ENCODE results near the gene TIGD3. TPM values are rescaled to one million over a fixed set of nuclear protein-coding genes. Genes with fewer than 3 reads are reported as not detected.

TIGD3 gene
- total and polyA plus RNA-seq, 9 of the 15 experiments (the other 6 are each of a cell fraction or from before 2014, with no cell fraction given), result 0.06 to 1.3 (median 0.56) TPM

GRCh38 chr11:65373839-65374580, 19.5 kb downstream of the TIGD3 start:
- H2AFZ ChIP-seq (ENCODE audit: low read depth, low read length), result no peak overlapping the region
- peak overlapping the region in 1 of 2 experiments; percentile 21; a peak in 1 of 4 replicates for H3K9ac ChIP-seq (ENCODE audit: insufficient read depth in 1 of 2, low read depth in 2 of 2, low read length in 2 of 2)
- 55% methylated on average over 14 of the region's 14 CpGs for WGBS (ENCODE audit: insufficient coverage, low coverage, missing lambda C conversion rate)
- ATAC-seq (no peak), DNase-seq (ENCODE audit: extremely low read depth in 1 of 4, low spot score in 3 of 4) (no peak), FAIRE-seq (no peak)
- H3K27ac ChIP-seq (ENCODE audit: extremely low read depth, low read depth, low read length), result no peak overlapping the region
- no TSS peak for BruUV-seq (replicated peaks)
- H3K9me3 ChIP-seq (replicated peaks; ENCODE audit: control insufficient read depth, insufficient read depth, low read depth, low read length), result no peaks in the 10 kb centered on the region
- POLR2A ChIA-PET, result interaction anchor here (0.6 to 10.7 kb wide), 9 partner anchors 9 to 141 kb away, joined by 3 to 152 read pairs (median 3); partner anchors contain the start of genes FRMD8, MALAT1, NEAT1 and SLC25A45
- no peaks in the 10 kb centered on the region for H3K9me1 ChIP-seq (ENCODE audit: control insufficient read depth, insufficient read depth, low read length)
- intact Hi-C loops (cut with micrococcal nuclease) (no loop called here), in situ Hi-C loops (cut with MboI) (no loop called here)
- TF ChIP-seq TCF15 (CRISPR knock-in tag; IDR thresholded peaks at IDR 0.05) (no peak), RAD51 (IDR thresholded peaks at IDR 0.05; ENCODE audit: borderline replicate concordance, low read depth) (peak; percentile 40; the same call in 1 of the 2 replicates), CBFB (CRISPR knock-in tag; IDR thresholded peaks at IDR 0.05) (0 out of 2 replicates have a peak, but pooled peaks have one; percentile 23), CBFA2T2 (conservative IDR thresholded peaks at IDR 0.05) (0 out of 2 replicates have a peak, but pooled peaks have one; percentile 9), E2F4 (CRISPR knock-in tag; IDR thresholded peaks at IDR 0.05; ENCODE audit: low read depth) (0 out of 2 replicates have a peak, but pooled peaks have one; percentile 30), ZFP91 (CRISPR knock-in tag; IDR thresholded peaks at IDR 0.05) (no peak), BRCA1 (IDR thresholded peaks at IDR 0.05) (no peak), BRCA1 (CRISPR knock-in tag; IDR thresholded peaks at IDR 0.05) (no peak), TRIM24 (IDR thresholded peaks at IDR 0.05) (peak in 1 of 2 experiments; percentile 41; a peak in 1 of 4 replicates), ZNF785 (CRISPR knock-in tag; IDR thresholded peaks at IDR 0.05) (no peak), HMGN3 (IDR thresholded peaks at IDR 0.05; ENCODE audit: borderline replicate concordance, extremely low read depth, insufficient read length, low read depth, low read length) (no peak), CEBPG (CRISPR knock-in tag; IDR thresholded peaks at IDR 0.05) (peak; percentile 73), CEBPG (tag; conservative IDR thresholded peaks at IDR 0.05 in 1 of 2, IDR thresholded peaks at IDR 0.05 in 1 of 2) (peak; percentile 22 to 34; a peak in 2 of 4 replicates)
- H3K27me3 ChIP-seq (ENCODE audit: control insufficient read depth in 2 of 2, insufficient read depth in 2 of 2, low read length in 2 of 2), result no peaks in the 10 kb centered on the region
- H3K36me3 ChIP-seq (ENCODE audit: control insufficient read depth, insufficient read depth, low read length), result no peaks in the 10 kb centered on the region
- no peaks in the 10 kb centered on the region; the same call in 1 of the 2 replicates for H4K20me1 ChIP-seq (replicated peaks; ENCODE audit: control insufficient read depth, insufficient read depth, low read length)
- H3K4me1 ChIP-seq (replicated peaks in 1 of 2; ENCODE audit: control insufficient read depth in 2 of 2, insufficient read depth in 2 of 2, low read length in 2 of 2), result peaks cover 8 to 45% of the 10 kb centered on the region in 2 experiments; a peak in 4 of 5 replicates
- no peaks in the 10 kb centered on the region for H3K79me2 ChIP-seq (ENCODE audit: control insufficient read depth, insufficient read depth, low read length)
- CTCF ChIA-PET (ENCODE audit: low intra/inter-chr PET ratio), result no interaction called here
- no peak overlapping the region for H3K4me2 ChIP-seq (ENCODE audit: insufficient read depth, low read length)
- H3K4me3 ChIP-seq, result no peak overlapping the region
